Endodermal cell (in vitro differentiated cells): ENCODE measurements around the gene TMEM19. TPM values are rescaled to one million over a fixed set of nuclear protein-coding genes. Genes with fewer than 3 reads are reported as not detected.
A peak's percentile ranks its signal among the peaks of the same experiment; 100 is the strongest.

Experiments
- DNase-seq: peaks from one replicate; pipeline ENCODE4 v3.0.0-alpha.2; 2017
- H3K27ac ChIP-seq: 2 replicates; pipeline ENCODE4 v1.5.1; 2013; ENCODE audit warnings: mild to moderate bottlenecking, low read depth, low read length, moderate library complexity
- H3K27me3 ChIP-seq: 2 replicates; pipeline ENCODE4 v1.6.1; 2013; ENCODE audit warnings: mild to moderate bottlenecking, low read length, moderate library complexity; ENCODE audit not compliant: insufficient read depth, control insufficient read depth, poor library complexity, severe bottlenecking
- H3K36me3 ChIP-seq: 2 replicates; pipeline ENCODE4 v1.7.0; 2013; ENCODE audit warnings: mild to moderate bottlenecking, low read length, moderate library complexity; ENCODE audit not compliant: control insufficient read depth, insufficient read depth
- H3K4me1 ChIP-seq: one replicate; pipeline ENCODE4 v1.7.0; 2013; ENCODE audit warnings: low read length; ENCODE audit not compliant: control insufficient read depth, insufficient read depth
- H3K4me3 ChIP-seq: 2 replicates; pipeline ENCODE4 v1.5.1; 2013; ENCODE audit warnings: mild to moderate bottlenecking, low read length, moderate library complexity
- H3K9ac ChIP-seq: 2 replicates; pipeline ENCODE4 v1.6.1; 2013; ENCODE audit warnings: mild to moderate bottlenecking, low read length, moderate library complexity; ENCODE audit not compliant: poor library complexity, severe bottlenecking; ENCODE audit errors: extremely low read depth
- H3K9me3 ChIP-seq: 2 replicates; pipeline ENCODE4 v1.6.1; 2013; ENCODE audit warnings: mild to moderate bottlenecking, low read length, moderate library complexity; ENCODE audit not compliant: control insufficient read depth
- H3K27ac Mint-ChIP-seq: 2 replicates; pipeline ENCODE4 v1.8.0; 2020; ENCODE audit warnings: mixed read lengths
- H3K27me3 Mint-ChIP-seq: 2 replicates; pipeline ENCODE4 v1.8.0; 2021; ENCODE audit warnings: mild to moderate bottlenecking, mixed read lengths; ENCODE audit not compliant: insufficient read depth
- H3K36me3 Mint-ChIP-seq: 2 replicates; pipeline ENCODE4 v1.8.0; 2020; ENCODE audit warnings: low read depth, mixed read lengths
- H3K4me1 Mint-ChIP-seq: 2 replicates; pipeline ENCODE4 v1.8.0; 2020; ENCODE audit warnings: mixed read lengths
- H3K4me3 Mint-ChIP-seq: 2 replicates; pipeline ENCODE4 v1.8.0; 2020; ENCODE audit warnings: mild to moderate bottlenecking, moderate library complexity, mixed read lengths
- H3K9me3 Mint-ChIP-seq: 2 replicates; pipeline ENCODE4 v1.8.0; 2020; ENCODE audit warnings: mild to moderate bottlenecking, mixed read lengths
- CTCF ChIP-seq: fragments of 200-600 bp; sonication (generic); conservative IDR thresholded peaks from 2 replicates; pipeline ENCODE4 v1.5.0; 2021; ENCODE audit warnings: antibody characterized with exemption, mild to moderate bottlenecking
- WGBS, 2 experiments: methylation state at CpG; one replicate each; pipeline versions ENCODE4 v1.1.5 to v1.1.7; 2013; ENCODE audit warnings: missing lambda C conversion rate in 2 of 2, mixed read lengths in 1 of 2; ENCODE audit not compliant: insufficient coverage in 1 of 2, insufficient read length in 1 of 2; 5-methylcytosine and 5-hydroxymethylcytosine counted together
- total RNA-seq, 2 donors: library from RNA; stranded (reverse); fragmentation: NEBNext Ultra II Directional in 1 of 2; extraction: Animal tissue kit (Norgen Biotek cat#: 25700) in 1 of 2; gene quantifications; 2 replicates in 1 of 2; 3 replicates in 1 of 2; pipeline ENCODE4 v1.2.1, GENCODE V29; 2021

The TMEM19 gene
- total RNA-seq, 2 donors from 2014 or later, result 12.7 to 15.9 TPM

- no peak for TF ChIP-seq CTCF
- Mint-ChIP-seq H3K4me1 (peaks cover 17% of the 10 kb centered on the region), H3K36me3 (peaks cover 34% of the 10 kb centered on the region), H3K27me3 (no peaks in the 10 kb centered on the region), H3K9me3 (peaks cover 4% of the 10 kb centered on the region), H3K27ac (no peak overlapping the region), H3K4me3 (no peak overlapping the region)
- peaks cover 97% of the 10 kb centered on the region for H3K36me3 ChIP-seq
- H3K27me3 ChIP-seq, result no peaks in the 10 kb centered on the region
- H3K9me3 ChIP-seq, result peaks cover 43% of the 10 kb centered on the region
- H3K4me1 ChIP-seq, result peaks cover 9% of the 10 kb centered on the region
- WGBS, 2 experiments, result 84% methylated on average over 1 of the region's 1 CpG; no CpG with 5 or more reads in 1 of the 2 experiments
- no peak for DNase-seq
- H3K4me3 ChIP-seq, result peak overlapping the region; percentile 75
- H3K9ac ChIP-seq, result no peak overlapping the region
- no peak overlapping the region for H3K27ac ChIP-seq
Measured at GRCh38 chr12:71655907-71656306, 30.0 kb upstream of the TMEM19 start.

GRCh38 chr12:71656740-71657139, 29.1 kb upstream of the TMEM19 start:
- no peak for TF ChIP-seq CTCF
- Histone ChIP-seq H3K4me1 (peaks cover 9% of the 10 kb centered on the region), H3K4me3 (peak overlapping the region; percentile 25), H3K36me3 (peaks cover 88% of the 10 kb centered on the region), H3K27me3 (no peaks in the 10 kb centered on the region), H3K27ac (no peak overlapping the region), H3K9ac (no peak overlapping the region), H3K9me3 (peaks cover 43% of the 10 kb centered on the region)
- peaks cover 4% of the 10 kb centered on the region for H3K9me3 Mint-ChIP-seq
- 86 to 90% methylated on average over 2 to 3 of the region's 3 CpGs for WGBS, 2 experiments
- peaks cover 19% of the 10 kb centered on the region for H3K4me1 Mint-ChIP-seq
- no peak for DNase-seq
- H3K27me3 Mint-ChIP-seq, result no peaks in the 10 kb centered on the region
- H3K27ac Mint-ChIP-seq, result no peak overlapping the region
- H3K36me3 Mint-ChIP-seq, result peaks cover 34% of the 10 kb centered on the region
- no peak overlapping the region for H3K4me3 Mint-ChIP-seq

- Mint-ChIP-seq H3K27me3 (no peaks in the 10 kb centered on the region), H3K36me3 (peaks cover 40% of the 10 kb centered on the region), H3K27ac (peak overlapping the region; percentile 100), H3K9me3 (no peaks in the 10 kb centered on the region), H3K4me3 (peak overlapping the region; percentile 100), H3K4me1 (peaks cover 30% of the 10 kb centered on the region)
- H3K9me3 ChIP-seq, result peaks cover 3% of the 10 kb centered on the region
- DNase-seq, result no peak
- H3K4me3 ChIP-seq, result peak overlapping the region; percentile 99
- H3K9ac ChIP-seq, result peak overlapping the region; percentile 99
- H3K27ac ChIP-seq, result no peak overlapping the region
- TF ChIP-seq CTCF, result no peak
- H3K4me1 ChIP-seq, result peaks cover 9% of the 10 kb centered on the region
- no peaks in the 10 kb centered on the region for H3K27me3 ChIP-seq
- 38% methylated on average over 8 of the region's 8 CpGs; no CpG with 5 or more reads in 1 of the 2 experiments for WGBS, 2 experiments
- peaks cover 37% of the 10 kb centered on the region for H3K36me3 ChIP-seq
Measured at GRCh38 chr12:71661977-71662530, 23.8 kb upstream of the TMEM19 start.
